ENCODE measurements around the gene BMP5. TPM values are rescaled to one million over a fixed set of nuclear protein-coding genes. Genes with fewer than 3 reads are reported as not detected.

The BMP5 gene
- total RNA-seq, 1 donor from 2014 or later = 3.3 TPM

DNA sequence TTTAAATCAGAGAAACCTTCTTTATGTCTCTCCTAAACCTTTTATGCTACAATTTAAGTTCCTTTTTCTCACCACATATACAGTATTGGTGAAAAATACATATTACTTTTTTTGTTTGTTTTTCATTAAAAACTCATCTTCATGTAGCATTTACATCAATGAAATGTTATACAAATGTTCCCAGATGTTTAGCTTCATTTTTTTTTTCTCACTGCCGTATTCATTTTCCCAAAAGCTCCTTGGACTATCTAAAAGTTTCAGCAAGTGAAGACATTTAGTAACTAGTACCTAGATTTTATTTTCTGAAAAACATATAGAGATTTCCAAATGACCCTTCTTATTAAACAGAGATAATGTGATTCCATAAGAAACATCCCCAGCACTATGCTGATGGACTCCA, 128.9 kb downstream of the BMP5 start:
- DNase-seq (ENCODE audit: low spot score in 2 of 2) (no peak), FAIRE-seq (no peak)

DNA sequence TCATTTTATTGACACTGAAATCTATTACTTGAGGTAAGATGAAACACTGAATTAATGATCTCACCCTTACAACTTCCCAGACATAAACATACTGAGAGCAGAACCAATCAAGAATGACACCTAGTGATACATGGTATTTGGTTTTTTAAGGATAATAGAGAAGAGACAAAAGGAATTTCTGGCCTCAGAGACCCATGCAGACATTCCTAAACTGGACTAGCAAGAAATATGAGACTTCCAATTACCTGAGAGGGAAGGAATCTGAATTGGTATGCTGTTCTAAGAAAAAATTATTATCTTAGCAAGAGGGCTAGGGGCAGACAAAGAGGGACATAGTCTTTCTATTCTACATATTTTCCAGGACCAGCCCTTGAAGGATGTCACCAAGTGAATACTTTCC, 141.1 kb downstream of the BMP5 start:
- no peak for FAIRE-seq
- no peak for DNase-seq (ENCODE audit: low spot score in 2 of 2)

DNA sequence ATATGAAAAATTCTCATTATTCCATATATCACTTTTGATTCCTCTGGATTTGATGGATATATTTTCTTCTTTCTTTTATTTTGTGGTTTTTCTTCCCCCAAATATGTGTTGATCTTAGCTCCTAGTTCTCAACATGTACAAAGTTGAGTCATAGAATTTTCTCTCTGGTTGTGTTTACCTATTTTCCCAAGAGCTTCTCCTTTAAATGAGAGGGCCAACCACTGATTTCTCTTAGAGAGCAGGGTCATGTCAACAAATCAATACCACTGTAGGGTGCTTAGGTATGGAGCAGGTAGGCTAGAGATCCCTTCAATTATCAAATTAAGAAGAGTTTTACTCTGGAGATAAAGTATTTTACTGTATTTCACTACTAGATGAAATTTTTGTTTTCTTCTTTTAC, 145.7 kb downstream of the BMP5 start:
- FAIRE-seq = no peak
- DNase-seq (ENCODE audit: low spot score in 2 of 2) = no peak

DNA sequence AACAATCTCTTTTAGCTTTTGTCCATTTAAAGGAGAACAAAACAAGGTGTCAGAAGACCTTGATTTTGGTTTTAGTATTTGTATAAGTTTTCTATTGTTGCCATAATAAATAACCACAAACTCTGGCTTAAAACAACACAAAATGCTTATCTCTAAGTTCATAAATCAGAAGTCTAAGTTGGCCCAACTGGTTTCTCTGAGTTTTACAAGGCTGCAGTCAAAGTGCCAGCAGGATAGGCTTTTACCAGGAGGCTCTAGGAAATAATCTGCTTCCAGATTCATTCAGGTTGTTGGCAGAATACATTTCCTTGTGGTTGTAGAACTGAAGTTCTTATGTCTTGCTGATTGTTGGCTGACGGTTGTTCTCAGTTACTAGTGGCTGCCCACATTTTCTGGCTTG, 149.2 kb downstream of the BMP5 start:
- FAIRE-seq (no peak), DNase-seq (ENCODE audit: low spot score in 2 of 2) (no peak)

DNA sequence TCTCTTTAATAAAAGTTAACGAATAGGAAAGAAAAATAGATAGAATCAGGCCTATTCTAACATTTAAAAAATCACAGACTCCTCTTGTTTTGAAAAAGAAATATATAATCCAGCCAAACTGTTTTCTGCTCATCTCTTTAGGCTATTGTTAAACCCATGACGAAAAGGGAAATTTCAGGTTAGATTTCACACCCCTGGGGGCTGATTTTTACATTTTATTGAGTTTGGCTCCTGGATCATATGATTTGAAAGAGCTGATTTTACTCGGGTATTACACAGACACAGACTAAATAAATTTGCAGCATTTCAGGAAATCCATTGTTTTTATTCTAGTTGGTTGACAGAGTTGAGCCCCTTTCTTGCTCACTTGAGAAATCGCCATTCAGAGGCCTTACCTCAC, 160.6 kb downstream of the BMP5 start:
- FAIRE-seq (no peak), DNase-seq (ENCODE audit: low spot score in 2 of 2) (no peak)

DNA sequence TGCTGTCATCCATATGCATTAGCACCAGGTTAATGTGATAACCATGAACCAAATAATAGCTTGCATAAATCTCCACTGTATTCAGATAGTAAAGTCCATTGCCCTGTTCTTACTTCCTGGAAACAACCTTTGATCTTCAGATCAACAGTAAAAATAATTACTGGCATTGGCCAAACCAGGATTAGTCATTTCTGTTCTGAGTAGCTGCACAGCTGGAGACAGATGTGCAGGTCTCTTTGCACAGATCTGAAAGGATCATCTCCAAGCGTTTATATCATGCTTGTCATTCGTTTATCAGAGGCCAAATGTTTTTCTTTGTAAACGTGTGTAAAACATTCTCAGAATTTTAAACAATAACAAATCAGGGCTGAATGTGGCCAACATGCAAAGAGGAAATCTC, 162.0 kb downstream of the BMP5 start:
- FAIRE-seq = no peak
- no peak for DNase-seq (ENCODE audit: low spot score in 2 of 2)

DNA sequence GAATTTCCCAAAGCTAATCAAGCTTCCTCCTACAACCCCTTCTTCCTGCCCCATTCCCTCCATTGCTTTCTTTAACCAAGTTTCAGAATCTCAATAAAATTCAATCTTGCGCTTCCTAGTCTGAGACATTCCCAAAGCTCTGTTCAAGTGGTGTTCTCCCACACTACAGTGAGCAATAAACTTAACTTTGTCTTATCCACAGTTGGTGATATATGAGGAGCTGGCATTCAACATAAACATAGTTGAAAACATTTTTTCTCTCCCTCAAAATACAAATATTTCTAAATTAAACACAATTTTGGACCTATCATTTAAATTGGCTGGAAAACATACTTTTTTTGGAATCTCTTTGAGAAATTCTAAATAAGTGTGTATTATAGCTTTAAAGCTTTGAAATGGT, 166.7 kb downstream of the BMP5 start:
- no peak for DNase-seq (ENCODE audit: low spot score in 2 of 2)
- FAIRE-seq = no peak

DNA sequence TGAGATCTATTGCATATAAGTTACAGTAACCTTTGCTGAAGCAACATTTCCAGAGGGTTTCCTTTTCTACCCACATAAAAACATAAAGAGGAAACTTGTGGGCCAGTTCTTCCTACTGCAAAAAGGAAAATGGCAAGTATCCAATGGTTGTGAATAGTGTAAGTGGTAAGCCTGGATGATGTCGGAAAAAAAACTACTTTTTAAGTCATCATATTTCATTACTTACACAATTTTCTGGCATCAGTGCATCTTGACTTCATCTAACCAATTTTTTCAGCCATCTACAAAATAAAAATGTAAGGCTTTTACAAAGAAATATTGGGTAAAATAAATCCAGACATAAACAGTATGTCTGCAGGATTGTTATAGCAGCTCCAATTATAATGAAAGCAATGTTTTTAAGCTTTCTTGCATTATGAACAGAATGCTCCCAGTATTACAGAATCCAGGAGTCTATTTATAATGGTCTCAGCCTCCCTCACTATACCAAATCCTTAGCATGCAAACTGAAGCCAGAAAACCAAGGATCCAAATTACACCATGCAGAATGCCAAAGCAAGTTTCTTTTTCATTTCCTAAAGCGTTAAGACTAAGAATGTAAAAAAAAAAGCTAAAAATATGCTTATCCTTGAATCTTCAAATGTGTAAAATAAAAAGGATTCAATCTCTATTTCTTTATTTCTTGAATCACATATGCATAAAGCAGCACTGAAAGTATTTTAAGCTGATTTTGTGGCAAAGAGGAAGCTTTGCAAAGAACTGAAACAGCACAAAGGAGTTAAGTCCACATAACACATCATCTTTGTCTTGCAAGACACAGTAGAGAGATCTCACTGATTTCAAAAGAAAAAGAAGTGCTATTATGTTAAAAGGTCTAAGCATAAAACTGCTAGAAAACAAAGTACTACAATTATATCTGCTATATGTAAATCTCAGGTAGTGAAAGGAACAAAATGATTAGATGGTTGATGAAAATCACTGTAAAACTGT, 169.6 kb downstream of the BMP5 start:
- DNase-seq (ENCODE audit: low spot score in 2 of 2) (peak in 1 of 2 donors; percentile 2), FAIRE-seq (no peak)

DNA sequence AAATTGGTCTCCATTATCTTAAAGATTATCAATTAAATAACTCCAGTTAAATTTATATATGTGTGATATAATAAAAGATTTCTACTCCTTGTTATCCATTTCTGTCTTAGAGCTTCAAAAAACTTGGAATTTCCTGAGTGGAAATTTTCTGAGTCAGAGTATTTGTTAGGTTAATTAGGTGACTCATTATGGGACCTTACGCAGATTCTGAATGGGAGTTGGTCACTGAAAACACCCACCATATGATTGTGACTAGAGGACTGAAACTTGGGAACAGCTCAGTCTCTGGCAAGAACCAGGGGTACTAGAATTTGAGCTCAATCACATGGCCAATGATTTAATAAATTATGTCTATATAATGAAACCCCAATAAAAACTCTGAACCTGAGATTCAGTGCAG, 171.0 kb downstream of the BMP5 start:
- no peak for DNase-seq (ENCODE audit: low spot score in 2 of 2)
- FAIRE-seq = no peak

Data from frontal cortex (tissue), 4 donors.